Activated naive CD4-positive, alpha-beta T cell treated with anti-CD3 and anti-CD28 coated beads, Interleukin-2, amount 10 ng/mL, durations not matched to agents 7 days and 5 days (primary cell): ENCODE data around the gene CHEK2.
"Not testable (repeated sequence)": the region's sequence is repeated elsewhere in the genome, so short reads cannot be mapped to it uniquely, and the experiment has no call there.

Experiments used
- CTCF ChIA-PET: fragments of 350-600 bp; sonication (Branson Sonifier 250); formaldehyde crosslinking; loops from one replicate; lab custom pipeline; 2021; ENCODE audit warnings: antibody characterized with exemption; lab: Charles Lee
- DNase-seq: peaks from one replicate; pipeline ENCODE4 v3.0.0-alpha.2; 2020
- H3K27ac Mint-ChIP-seq: one replicate; pipeline ENCODE4 v1.8.0; 2021; ENCODE audit warnings: mild to moderate bottlenecking, moderate library complexity, mixed read lengths
- H3K27me3 Mint-ChIP-seq: one replicate; pipeline ENCODE4 v1.8.0; 2021; ENCODE audit warnings: mild to moderate bottlenecking, mixed read lengths
- H3K36me3 Mint-ChIP-seq: one replicate; pipeline ENCODE4 v1.8.0; 2021; ENCODE audit warnings: mixed read lengths
- H3K4me1 Mint-ChIP-seq: one replicate; pipeline ENCODE4 v1.8.0; 2021; ENCODE audit warnings: mixed read lengths
- H3K4me3 Mint-ChIP-seq: one replicate; pipeline ENCODE4 v1.8.0; 2021; ENCODE audit warnings: mild to moderate bottlenecking, moderate library complexity, mixed read lengths
- H3K9me3 Mint-ChIP-seq: one replicate; pipeline ENCODE4 v1.8.0; 2021; ENCODE audit warnings: mixed read lengths

Gene CHEK2

GRCh38 chr22:28689796-28690195 lies 51.8 kb downstream of the CHEK2 start:
- CTCF ChIA-PET, result interaction anchor here (0.6 kb wide), 1 partner anchor 11 kb away, joined by 3 read pairs; no protein-coding TSS in a partner anchor
- H3K4me3 Mint-ChIP-seq, H3K4me1 Mint-ChIP-seq, H3K27ac Mint-ChIP-seq, DNase-seq, H3K9me3 Mint-ChIP-seq: not testable (repeated sequence)
- Mint-ChIP-seq H3K27me3 (peaks cover 31% of the 10 kb centered on the region), H3K36me3 (peaks cover 68% of the 10 kb centered on the region)

GRCh38 chr22:28682966-28683365 lies 58.7 kb downstream of the CHEK2 start:
- DNase-seq, H3K9me3 Mint-ChIP-seq, H3K27ac Mint-ChIP-seq, CTCF ChIA-PET, H3K4me3 Mint-ChIP-seq: not testable (repeated sequence)
- Mint-ChIP-seq H3K36me3 (peaks cover 25% of the 10 kb centered on the region), H3K4me1 (peaks cover 11% of the 10 kb centered on the region), H3K27me3 (peaks cover 83% of the 10 kb centered on the region)

- Mint-ChIP-seq H3K27me3 (peaks cover 91% of the 10 kb centered on the region), H3K4me1 (peaks cover 11% of the 10 kb centered on the region)
- H3K27ac Mint-ChIP-seq, H3K36me3 Mint-ChIP-seq, H3K4me3 Mint-ChIP-seq, DNase-seq, H3K9me3 Mint-ChIP-seq, CTCF ChIA-PET: not testable (repeated sequence)
Measured at GRCh38 chr22:28680813-28681490, 60.7 kb downstream of the CHEK2 start.

GRCh38 chr22:28679611-28680287 lies 61.9 kb downstream of the CHEK2 start, which contains the start of gene TTC28:
TTC28 (minus strand) TSS chr22:28679840; CDS start chr22:28679723, 117 bp downstream.
- H3K27ac Mint-ChIP-seq, H3K36me3 Mint-ChIP-seq, CTCF ChIA-PET, H3K9me3 Mint-ChIP-seq: not testable (repeated sequence)
- Mint-ChIP-seq H3K4me3 (peak within 1 kb of the TSS; percentile 64), H3K27me3 (peaks cover 91% of the 10 kb centered on the region), H3K4me1 (peaks cover 15% of the 10 kb centered on the region)
- DNase-seq, result peak; percentile 26

GRCh38 chr22:28678778-28679610 lies 62.6 kb downstream of the CHEK2 start:
- CTCF ChIA-PET, H3K27ac Mint-ChIP-seq, DNase-seq: not testable (repeated sequence)

GRCh38 chr22:28678170-28678569 lies 63.5 kb downstream of the CHEK2 start:
- H3K36me3 Mint-ChIP-seq, CTCF ChIA-PET, DNase-seq, H3K27ac Mint-ChIP-seq, H3K4me3 Mint-ChIP-seq, H3K9me3 Mint-ChIP-seq: not testable (repeated sequence)
- peaks cover 30% of the 10 kb centered on the region for H3K4me1 Mint-ChIP-seq
- H3K27me3 Mint-ChIP-seq, result peaks cover 87% of the 10 kb centered on the region

More at GRCh38 chr22:28678778-28679610, 62.6 kb downstream of the CHEK2 start:
- Mint-ChIP-seq H3K4me3 (peak overlapping the region; percentile 38), H3K27me3 (peaks cover 92% of the 10 kb centered on the region), H3K4me1 (peaks cover 22% of the 10 kb centered on the region)
- H3K9me3 Mint-ChIP-seq, H3K36me3 Mint-ChIP-seq: not testable (repeated sequence)

GRCh38 chr22:28674121-28674563 lies 67.5 kb downstream of the CHEK2 start:
- CTCF ChIA-PET, result no interaction called here
- Mint-ChIP-seq H3K4me1 (peaks cover 31% of the 10 kb centered on the region), H3K4me3 (peak overlapping the region; percentile 77), H3K27me3 (peaks cover 80% of the 10 kb centered on the region), H3K36me3 (peaks cover 6% of the 10 kb centered on the region), H3K27ac (peak overlapping the region; percentile 97), H3K9me3 (peaks cover 8% of the 10 kb centered on the region)
- DNase-seq, result peak; percentile 59

- Mint-ChIP-seq H3K36me3 (peaks cover 6% of the 10 kb centered on the region), H3K9me3 (peaks cover 8% of the 10 kb centered on the region), H3K27me3 (peaks cover 53% of the 10 kb centered on the region), H3K4me1 (peaks cover 25% of the 10 kb centered on the region), H3K27ac (no peak overlapping the region), H3K4me3 (no peak overlapping the region)
- no peak for DNase-seq
- CTCF ChIA-PET, result no interaction called here
Measured at GRCh38 chr22:28670756-28671155, 70.9 kb downstream of the CHEK2 start.

- DNase-seq, result no peak
- Mint-ChIP-seq H3K4me1 (peaks cover 24% of the 10 kb centered on the region), H3K4me3 (no peak overlapping the region), H3K27ac (no peak overlapping the region), H3K9me3 (peaks cover 8% of the 10 kb centered on the region), H3K27me3 (peaks cover 47% of the 10 kb centered on the region), H3K36me3 (peaks cover 6% of the 10 kb centered on the region)
- CTCF ChIA-PET, result no interaction called here
Measured at GRCh38 chr22:28670161-28670560, 71.5 kb downstream of the CHEK2 start.

GRCh38 chr22:28669387-28669786 lies 72.2 kb downstream of the CHEK2 start:
- H3K4me1 Mint-ChIP-seq, result peaks cover 18% of the 10 kb centered on the region
- CTCF ChIA-PET, result no interaction called here
- peaks cover 8% of the 10 kb centered on the region for H3K9me3 Mint-ChIP-seq

GRCh38 chr22:28663569-28663942 lies 78.1 kb downstream of the CHEK2 start:
- H3K27me3 Mint-ChIP-seq, result peaks cover 38% of the 10 kb centered on the region
- H3K4me1 Mint-ChIP-seq, H3K4me3 Mint-ChIP-seq, DNase-seq, CTCF ChIA-PET, H3K36me3 Mint-ChIP-seq, H3K9me3 Mint-ChIP-seq, H3K27ac Mint-ChIP-seq: not testable (repeated sequence)

More at GRCh38 chr22:28669387-28669786, 72.2 kb downstream of the CHEK2 start:
- Mint-ChIP-seq H3K36me3 (peaks cover 6% of the 10 kb centered on the region), H3K4me3 (no peak overlapping the region), H3K27me3 (peaks cover 39% of the 10 kb centered on the region), H3K27ac (no peak overlapping the region)
- DNase-seq, result no peak

- Mint-ChIP-seq H3K4me1 (no peaks in the 10 kb centered on the region), H3K9me3 (peaks cover 5% of the 10 kb centered on the region), H3K4me3 (no peak overlapping the region), H3K27ac (no peak overlapping the region), H3K36me3 (no peaks in the 10 kb centered on the region), H3K27me3 (peaks cover 75% of the 10 kb centered on the region)
- CTCF ChIA-PET, result no interaction called here
- DNase-seq, result no peak
Measured at GRCh38 chr22:28658448-28658847, 83.2 kb downstream of the CHEK2 start.

GRCh38 chr22:28656181-28656580 lies 85.4 kb downstream of the CHEK2 start:
- Mint-ChIP-seq H3K9me3 (peaks cover 3% of the 10 kb centered on the region), H3K4me3 (no peak overlapping the region), H3K4me1 (no peaks in the 10 kb centered on the region), H3K36me3 (no peaks in the 10 kb centered on the region), H3K27me3 (peaks cover 80% of the 10 kb centered on the region), H3K27ac (no peak overlapping the region)
- CTCF ChIA-PET, result no interaction called here
- DNase-seq, result no peak

- Mint-ChIP-seq H3K4me1 (no peaks in the 10 kb centered on the region), H3K36me3 (no peaks in the 10 kb centered on the region), H3K27me3 (peaks cover 76% of the 10 kb centered on the region), H3K4me3 (no peak overlapping the region), H3K9me3 (peaks cover 3% of the 10 kb centered on the region), H3K27ac (no peak overlapping the region)
- CTCF ChIA-PET, result no interaction called here
- DNase-seq, result no peak
Measured at GRCh38 chr22:28650463-28650862, 91.2 kb downstream of the CHEK2 start.
